Mesothelial cell of epicardium (in vitro differentiated cells): ENCODE data around the gene NTM. TPM values are rescaled to one million over a fixed set of nuclear protein-coding genes. Genes with fewer than 3 reads are reported as not detected.

Experiments
- DNase-seq, 2 experiments: peaks; one replicate each; pipeline ENCODE4 v3.0.0; 2021; ENCODE audit warnings: low spot score in 2 of 2; ENCODE audit not compliant: unreplicated experiment in 2 of 2
- H3K27ac Mint-ChIP-seq: 2 replicates; pipeline ENCODE4 v1.8.0; 2021; ENCODE audit warnings: mixed read lengths
- H3K27me3 Mint-ChIP-seq: 2 replicates; pipeline ENCODE4 v1.8.0; 2021; ENCODE audit warnings: low read depth, mixed read lengths
- H3K36me3 Mint-ChIP-seq: 2 replicates; pipeline ENCODE4 v1.8.0; 2021; ENCODE audit warnings: mixed read lengths
- H3K4me1 Mint-ChIP-seq: 2 replicates; pipeline ENCODE4 v1.8.0; 2021; ENCODE audit warnings: mixed read lengths
- H3K4me3 Mint-ChIP-seq: 2 replicates; pipeline ENCODE4 v1.8.0; 2021; ENCODE audit warnings: mild to moderate bottlenecking, moderate library complexity, mixed read lengths
- H3K9me3 Mint-ChIP-seq: 2 replicates; pipeline ENCODE4 v1.8.0; 2021; ENCODE audit warnings: mixed read lengths
- total RNA-seq: library from RNA; stranded (reverse); gene quantifications from 3 replicates; pipeline ENCODE4 v1.2.1, GENCODE V29; 2021
- TF ChIP-seq, protein P1 (sequence below): fragments of 200-600 bp; sonication (generic); IDR thresholded peaks from one replicate; pipeline ENCODE4 v1.5.0; 2021; ENCODE audit warnings: antibody characterized with exemption; ENCODE audit not compliant: unreplicated experiment

NTM gene
- total RNA-seq, 1 donor from 2014 or later, result 3.9 TPM

DNA sequence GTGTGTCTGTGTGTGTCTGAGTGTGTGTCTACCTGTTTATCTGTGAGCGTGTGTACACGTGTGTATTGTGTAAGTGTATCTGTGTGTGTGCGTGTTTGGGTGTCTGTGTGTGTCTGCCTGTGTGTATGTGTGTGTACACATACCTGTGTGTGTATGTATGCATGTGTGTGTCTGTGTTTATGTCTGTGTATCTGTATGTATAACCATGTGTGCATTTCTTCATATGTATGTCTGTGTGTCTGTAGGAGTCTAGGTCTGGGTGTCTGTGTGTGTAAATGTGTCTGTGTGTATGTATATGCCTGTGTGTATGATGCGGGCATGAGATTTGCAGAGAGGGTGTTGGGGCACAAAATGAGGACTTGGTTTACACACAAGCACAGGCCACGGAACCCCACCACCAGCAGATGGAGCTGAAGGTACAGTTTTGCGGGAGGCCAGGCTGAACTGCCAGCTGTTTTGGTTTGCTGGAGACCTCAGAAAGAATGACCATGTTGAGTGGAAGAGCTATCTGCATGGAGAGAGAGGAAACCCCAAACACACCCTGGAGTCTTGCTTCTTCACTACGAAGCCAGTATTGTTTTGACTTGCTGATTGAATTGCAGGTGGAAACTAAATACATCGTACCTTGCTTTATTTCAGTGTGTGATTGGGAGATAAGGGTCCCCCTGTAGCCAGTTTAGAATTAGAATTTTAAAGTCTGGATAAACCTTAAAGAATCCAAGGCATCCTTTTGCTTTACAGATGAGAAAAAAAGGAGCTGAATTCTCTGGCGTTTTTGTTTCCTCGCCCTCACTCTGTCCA is 497.2 kb downstream of the NTM start:
- H3K27me3 Mint-ChIP-seq, result peaks cover 53% of the 10 kb centered on the region
- peaks cover 6% of the 10 kb centered on the region for H3K4me1 Mint-ChIP-seq
- H3K36me3 Mint-ChIP-seq, result no peaks in the 10 kb centered on the region
- peak; percentile 38 to 74 for DNase-seq
- H3K4me3 Mint-ChIP-seq, result no peak overlapping the region
- TF ChIP-seq, protein P1, sequence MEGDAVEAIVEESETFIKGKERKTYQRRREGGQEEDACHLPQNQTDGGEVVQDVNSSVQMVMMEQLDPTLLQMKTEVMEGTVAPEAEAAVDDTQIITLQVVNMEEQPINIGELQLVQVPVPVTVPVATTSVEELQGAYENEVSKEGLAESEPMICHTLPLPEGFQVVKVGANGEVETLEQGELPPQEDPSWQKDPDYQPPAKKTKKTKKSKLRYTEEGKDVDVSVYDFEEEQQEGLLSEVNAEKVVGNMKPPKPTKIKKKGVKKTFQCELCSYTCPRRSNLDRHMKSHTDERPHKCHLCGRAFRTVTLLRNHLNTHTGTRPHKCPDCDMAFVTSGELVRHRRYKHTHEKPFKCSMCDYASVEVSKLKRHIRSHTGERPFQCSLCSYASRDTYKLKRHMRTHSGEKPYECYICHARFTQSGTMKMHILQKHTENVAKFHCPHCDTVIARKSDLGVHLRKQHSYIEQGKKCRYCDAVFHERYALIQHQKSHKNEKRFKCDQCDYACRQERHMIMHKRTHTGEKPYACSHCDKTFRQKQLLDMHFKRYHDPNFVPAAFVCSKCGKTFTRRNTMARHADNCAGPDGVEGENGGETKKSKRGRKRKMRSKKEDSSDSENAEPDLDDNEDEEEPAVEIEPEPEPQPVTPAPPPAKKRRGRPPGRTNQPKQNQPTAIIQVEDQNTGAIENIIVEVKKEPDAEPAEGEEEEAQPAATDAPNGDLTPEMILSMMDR, result peak; percentile 51
- H3K9me3 Mint-ChIP-seq, result no peaks in the 10 kb centered on the region
- H3K27ac Mint-ChIP-seq, result no peak overlapping the region

DNA sequence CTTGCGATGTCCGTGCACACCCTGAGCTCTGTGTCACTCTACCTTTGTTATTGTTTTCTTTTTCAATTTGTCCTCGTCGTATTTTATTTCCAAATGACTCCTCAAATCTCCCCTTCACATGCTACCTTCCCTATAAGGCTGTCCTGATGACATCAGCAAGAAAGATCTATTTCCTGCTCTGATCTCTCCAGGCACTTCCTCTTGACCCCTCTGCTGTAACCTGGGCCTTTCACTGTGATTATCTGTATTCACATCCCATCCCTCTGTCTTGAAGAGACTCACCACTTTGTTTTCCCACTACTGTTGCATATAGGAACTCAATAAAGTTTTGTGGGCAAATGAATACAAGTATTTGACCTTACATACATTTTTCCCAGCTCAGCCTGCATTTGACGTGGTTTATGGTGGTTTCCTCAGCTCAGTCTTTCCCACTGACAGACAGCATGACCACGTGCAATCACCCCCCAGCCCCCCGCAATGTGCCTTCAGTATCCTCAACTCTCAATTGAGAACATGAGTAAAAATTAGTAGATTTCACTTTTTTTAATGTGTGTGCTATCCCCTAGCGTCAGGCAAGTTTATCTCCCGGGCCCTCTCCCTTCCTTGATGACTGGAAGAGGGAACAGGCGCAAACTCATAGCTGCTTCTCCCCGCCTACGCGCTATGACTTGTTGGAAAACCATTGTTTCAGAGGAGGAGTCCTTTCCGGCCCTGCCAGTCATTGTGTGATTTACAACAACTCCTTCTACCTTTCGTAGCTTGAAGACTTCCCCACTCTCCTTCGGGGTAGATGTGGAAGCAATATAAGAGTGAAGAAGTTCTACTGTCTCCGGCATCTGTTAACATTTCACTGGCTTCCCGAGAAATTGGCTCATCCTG is 498.5 kb downstream of the NTM start:
- Mint-ChIP-seq H3K4me1 (peaks cover 6% of the 10 kb centered on the region), H3K36me3 (no peaks in the 10 kb centered on the region), H3K27me3 (peaks cover 45% of the 10 kb centered on the region), H3K4me3 (no peak overlapping the region), H3K9me3 (no peaks in the 10 kb centered on the region), H3K27ac (no peak overlapping the region)
- no peak for DNase-seq
- TF ChIP-seq, protein P1, result no peak

DNA sequence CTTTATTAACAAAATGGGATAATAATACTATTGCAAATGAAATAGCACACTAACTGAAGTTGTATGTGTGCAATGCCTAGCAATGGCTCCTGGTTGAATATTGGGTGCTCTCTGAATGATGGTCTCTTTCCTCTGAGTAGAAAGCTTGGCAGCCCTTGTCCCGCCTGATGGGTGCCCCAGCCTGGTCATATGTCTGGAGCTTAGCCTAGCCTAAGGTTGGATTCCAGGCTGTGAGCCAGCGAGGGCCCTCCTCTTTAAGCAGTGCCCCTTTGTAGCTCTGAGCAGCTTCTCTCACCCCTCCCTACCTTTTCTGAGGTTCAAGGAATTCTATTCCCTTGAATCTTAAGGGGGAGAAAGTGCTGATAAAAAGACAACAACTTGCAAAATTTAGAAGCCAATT is 499.9 kb downstream of the NTM start:
- Mint-ChIP-seq H3K27ac (no peak overlapping the region), H3K27me3 (peaks cover 40% of the 10 kb centered on the region), H3K9me3 (no peaks in the 10 kb centered on the region), H3K36me3 (no peaks in the 10 kb centered on the region), H3K4me3 (no peak overlapping the region), H3K4me1 (peaks cover 6% of the 10 kb centered on the region)
- DNase-seq, result no peak
- TF ChIP-seq, protein P1, result no peak

DNA sequence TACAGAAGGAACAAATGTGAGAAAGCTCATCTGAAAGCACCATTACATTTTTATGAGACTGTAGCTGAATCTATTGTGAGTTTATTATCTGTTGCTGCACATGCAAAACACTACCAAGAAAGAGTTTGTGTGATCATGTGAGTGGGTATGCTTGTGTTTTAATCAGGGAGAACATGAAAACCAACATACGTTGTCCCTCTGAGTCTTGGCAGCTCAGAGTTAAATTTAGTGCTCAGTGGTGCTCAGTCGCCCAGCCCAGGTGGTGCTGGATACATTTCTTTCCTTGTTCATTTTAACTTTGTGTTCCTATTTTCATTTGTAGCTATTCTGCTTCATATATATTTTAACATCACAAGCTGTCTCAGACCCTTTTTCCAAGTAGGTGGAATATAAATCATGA is 500.6 kb downstream of the NTM start:
- H3K27me3 Mint-ChIP-seq, result peaks cover 41% of the 10 kb centered on the region
- DNase-seq, result no peak
- TF ChIP-seq, protein P1, result no peak
- H3K4me3 Mint-ChIP-seq, result no peak overlapping the region
- no peak overlapping the region for H3K27ac Mint-ChIP-seq
- peaks cover 6% of the 10 kb centered on the region for H3K4me1 Mint-ChIP-seq
- no peaks in the 10 kb centered on the region for H3K9me3 Mint-ChIP-seq
- H3K36me3 Mint-ChIP-seq, result no peaks in the 10 kb centered on the region

DNA sequence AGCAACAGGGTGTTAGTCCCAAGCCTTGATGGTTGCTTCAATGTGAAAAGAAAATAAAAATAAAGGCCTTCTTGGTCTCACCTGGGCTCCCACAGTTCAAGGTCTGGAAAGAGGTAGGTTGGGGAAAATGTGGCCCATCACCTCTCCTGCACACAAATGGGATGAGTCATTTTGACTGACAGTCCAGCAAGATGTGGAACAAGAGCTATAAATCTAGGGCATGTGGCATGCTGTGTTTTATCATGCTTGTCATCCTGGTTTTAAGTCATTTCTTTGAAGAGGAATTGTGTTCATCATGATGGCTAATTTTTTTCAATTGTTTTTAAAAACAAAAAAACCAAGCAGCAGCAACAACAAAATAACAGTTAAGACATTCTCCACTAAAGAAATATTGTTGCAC is 503.7 kb downstream of the NTM start:
- no peaks in the 10 kb centered on the region for H3K36me3 Mint-ChIP-seq
- no peaks in the 10 kb centered on the region for H3K4me1 Mint-ChIP-seq
- H3K27ac Mint-ChIP-seq, result no peak overlapping the region
- no peak overlapping the region for H3K4me3 Mint-ChIP-seq
- H3K27me3 Mint-ChIP-seq, result peaks cover 44% of the 10 kb centered on the region
- H3K9me3 Mint-ChIP-seq, result no peaks in the 10 kb centered on the region
- no peak for DNase-seq
- TF ChIP-seq, protein P1, result no peak
